GM10266 (cell line): ENCODE data around the gene PARD6B.

ENCODE experiments used
- DNase-seq: peaks from one replicate; pipeline ENCODE4 v3.0.0; 2012; ENCODE audit errors: extremely low spot score
- CTCF ChIP-seq: IDR thresholded peaks from 2 replicates; pipeline ENCODE4 v1.5.1; 2012; ENCODE audit warnings: mild to moderate bottlenecking, low read depth; ENCODE audit not compliant: control insufficient read depth, insufficient read depth; ENCODE audit errors: missing control alignments

PARD6B gene

GRCh38 chr20:50744143-50744792, 12.9 kb downstream of the PARD6B start:
- TF ChIP-seq CTCF, result no peak
- no peak for DNase-seq

GRCh38 chr20:50745634-50746137, 14.3 kb downstream of the PARD6B start:
- TF ChIP-seq CTCF, result no peak
- no peak for DNase-seq

DNA sequence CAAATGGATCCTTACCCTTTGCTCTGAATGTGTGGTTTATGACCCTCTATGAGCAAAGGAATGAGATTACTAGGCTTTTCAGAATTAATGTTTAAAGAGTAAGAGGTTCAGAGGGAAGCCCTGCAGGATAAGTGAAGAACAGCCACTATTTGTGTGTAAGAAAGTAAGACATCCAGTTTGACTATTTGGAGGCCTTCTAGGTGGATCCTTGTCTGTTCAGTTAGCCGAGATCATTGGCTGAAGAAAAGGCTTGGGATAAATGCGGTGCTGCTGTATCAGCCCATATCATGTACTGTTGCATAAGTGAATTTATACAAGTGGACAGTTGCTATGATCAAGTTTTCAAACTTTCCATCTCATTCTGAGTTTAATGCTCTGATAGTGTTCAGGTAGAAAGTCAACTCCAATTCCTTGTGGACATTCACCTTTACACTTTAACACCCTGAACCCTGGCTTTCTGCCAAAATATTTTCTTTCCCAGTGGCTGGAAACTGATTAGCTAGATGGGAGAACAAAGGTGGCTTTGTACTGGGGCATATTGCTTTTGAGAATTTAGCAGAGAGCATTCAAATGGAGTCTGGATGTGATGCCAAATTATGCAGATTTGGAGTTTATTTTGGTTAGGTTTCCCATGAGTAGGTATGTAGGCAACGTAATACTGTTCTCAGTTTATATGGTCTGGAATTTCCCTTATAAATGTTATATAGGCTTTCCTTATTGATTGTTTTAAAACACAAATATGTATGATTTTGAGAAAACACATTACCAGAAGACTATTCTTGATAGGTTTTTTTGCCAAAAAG, 15.0 kb downstream of the PARD6B start:
- TF ChIP-seq CTCF, result no peak
- no peak for DNase-seq

GRCh38 chr20:50747275-50747674, 15.9 kb downstream of the PARD6B start:
- TF ChIP-seq CTCF, result no peak
- DNase-seq, result no peak

GRCh38 chr20:50750145-50750671, 18.8 kb downstream of the PARD6B start:
- no peak for TF ChIP-seq CTCF
- no peak for DNase-seq

DNA sequence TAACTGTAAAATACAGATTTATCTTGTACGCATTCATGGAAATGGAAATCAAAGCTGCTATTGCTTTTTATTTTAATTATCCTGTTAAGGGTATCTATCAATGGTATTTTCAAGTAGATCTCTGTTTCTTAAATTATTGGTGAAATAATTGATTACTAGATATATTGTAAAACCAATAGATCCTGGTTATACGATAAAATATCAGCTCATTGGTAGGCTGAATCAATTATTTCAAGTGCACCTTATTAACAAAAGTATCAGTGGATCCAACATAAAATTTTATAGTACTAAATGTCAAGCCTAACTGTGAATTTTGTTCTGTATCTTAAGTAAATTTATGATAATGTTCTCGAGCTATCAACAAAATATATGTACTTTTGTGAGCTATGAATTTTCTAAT, 21.8 kb downstream of the PARD6B start:
- DNase-seq, result no peak
- no peak for TF ChIP-seq CTCF

- no peak for TF ChIP-seq CTCF
- no peak for DNase-seq
These were observed 23.0 kb downstream of the PARD6B start for GRCh38 chr20:50754420-50754819.
